ENCODE measurements around the gene PLEKHN1. TPM values are rescaled to one million over a fixed set of nuclear protein-coding genes. Genes with fewer than 3 reads are reported as not detected.

Gene PLEKHN1
- total RNA-seq, 6 experiments from 2014 or later, result 0.11 to 2.4 (median 0.26) TPM; not detected in 1

- Histone ChIP-seq H3K27ac (no peak overlapping the region), H3K4me3 (peak overlapping the region; percentile 33 to 55 (median 34)), H3K9me3 (no peaks in the 10 kb centered on the region), H3K36me3 (no peaks in the 10 kb centered on the region), H3K4me1 (peaks cover 0 to 20% (median 0%) of the 10 kb centered on the region in 4 donors), H3K27me3 (peaks cover 0 to 3% of the 10 kb centered on the region in 2 donors)
- intact Hi-C loops (cut with DNase I), result no loop called here
- TF ChIP-seq POLR2A (IDR thresholded peaks at IDR 0.05) (no peak), CTCF (IDR thresholded peaks at IDR 0.05) (peak in 1 of 4 donors; percentile 6)
- DNase-seq (no peak), ATAC-seq (peak in 3 of 4 donors; percentile 9 to 31 (median 17))
- WGBS (ENCODE audit: insufficient coverage, low coverage, low lambda C conversion rate, missing lambda C conversion rate), result 0% methylated on average over 4 of the region's 120 CpGs
Measured at GRCh38 chr1:924656-925560, 41.4 kb upstream of the PLEKHN1 start.

GRCh38 chr1:925561-926421, 40.5 kb upstream of the PLEKHN1 start:
- H3K27ac ChIP-seq, result no peak overlapping the region
- WGBS (ENCODE audit: insufficient coverage, low coverage, low lambda C conversion rate, missing lambda C conversion rate), result 37% methylated on average over 16 of the region's 65 CpGs
- TF ChIP-seq CTCF (IDR thresholded peaks at IDR 0.05) (no peak), POLR2A (IDR thresholded peaks at IDR 0.05) (no peak)
- H3K9me3 ChIP-seq, result no peaks in the 10 kb centered on the region
- DNase-seq (no peak), ATAC-seq (peak in 3 of 4 donors; percentile 15 to 29 (median 20))
- H3K36me3 ChIP-seq, result no peaks in the 10 kb centered on the region
- peak overlapping the region in 2 of 3 donors; percentile 7 to 55 for H3K4me3 ChIP-seq
- peaks cover 0 to 16% (median 0%) of the 10 kb centered on the region in 4 donors for H3K4me1 ChIP-seq
- H3K27me3 ChIP-seq, result peaks cover 0 to 3% of the 10 kb centered on the region in 2 donors
- intact Hi-C loops (cut with DNase I), result no loop called here

- no peak for ATAC-seq
- intact Hi-C loops (cut with DNase I), result no loop called here
- Histone ChIP-seq H3K4me3 (no peak overlapping the region), H3K4me1 (peaks cover 0 to 11% (median 0%) of the 10 kb centered on the region in 4 donors), H3K27me3 (peaks cover 0 to 3% of the 10 kb centered on the region in 2 donors), H3K9me3 (no peaks in the 10 kb centered on the region), H3K27ac (no peak overlapping the region), H3K36me3 (no peaks in the 10 kb centered on the region)
- 49% methylated on average over 2 of the region's 9 CpGs for WGBS (ENCODE audit: insufficient coverage, low coverage, low lambda C conversion rate, missing lambda C conversion rate)
- DNase-seq, result no peak
- TF ChIP-seq POLR2A (IDR thresholded peaks at IDR 0.05), result no peak
Measured at GRCh38 chr1:927234-927633, 39.0 kb upstream of the PLEKHN1 start.

- intact Hi-C loops (cut with DNase I), result no loop called here
- DNase-seq (no peak), ATAC-seq (no peak)
- Histone ChIP-seq H3K27ac (no peak overlapping the region), H3K9me3 (no peaks in the 10 kb centered on the region), H3K4me3 (no peak overlapping the region), H3K4me1 (peaks cover 0 to 11% (median 0%) of the 10 kb centered on the region in 4 donors), H3K27me3 (peaks cover 0 to 3% of the 10 kb centered on the region in 2 donors), H3K36me3 (no peaks in the 10 kb centered on the region)
- WGBS (ENCODE audit: insufficient coverage, low coverage, low lambda C conversion rate, missing lambda C conversion rate), result 100% methylated on average over 1 of the region's 10 CpGs
- TF ChIP-seq CTCF (IDR thresholded peaks at IDR 0.05) (no peak), POLR2A (IDR thresholded peaks at IDR 0.05) (no peak)
Measured at GRCh38 chr1:927748-928147, 38.5 kb upstream of the PLEKHN1 start.

Measured in right lobe of liver (tissue), 6 donors.